ENCODE data around the gene BTBD10. TPM values are rescaled to one million over a fixed set of nuclear protein-coding genes. Genes with fewer than 3 reads are reported as not detected.

BTBD10 gene
- polyA plus RNA-seq (2012; ENCODE audit: low read depth, missing spikeins): 14.9 TPM

DNA sequence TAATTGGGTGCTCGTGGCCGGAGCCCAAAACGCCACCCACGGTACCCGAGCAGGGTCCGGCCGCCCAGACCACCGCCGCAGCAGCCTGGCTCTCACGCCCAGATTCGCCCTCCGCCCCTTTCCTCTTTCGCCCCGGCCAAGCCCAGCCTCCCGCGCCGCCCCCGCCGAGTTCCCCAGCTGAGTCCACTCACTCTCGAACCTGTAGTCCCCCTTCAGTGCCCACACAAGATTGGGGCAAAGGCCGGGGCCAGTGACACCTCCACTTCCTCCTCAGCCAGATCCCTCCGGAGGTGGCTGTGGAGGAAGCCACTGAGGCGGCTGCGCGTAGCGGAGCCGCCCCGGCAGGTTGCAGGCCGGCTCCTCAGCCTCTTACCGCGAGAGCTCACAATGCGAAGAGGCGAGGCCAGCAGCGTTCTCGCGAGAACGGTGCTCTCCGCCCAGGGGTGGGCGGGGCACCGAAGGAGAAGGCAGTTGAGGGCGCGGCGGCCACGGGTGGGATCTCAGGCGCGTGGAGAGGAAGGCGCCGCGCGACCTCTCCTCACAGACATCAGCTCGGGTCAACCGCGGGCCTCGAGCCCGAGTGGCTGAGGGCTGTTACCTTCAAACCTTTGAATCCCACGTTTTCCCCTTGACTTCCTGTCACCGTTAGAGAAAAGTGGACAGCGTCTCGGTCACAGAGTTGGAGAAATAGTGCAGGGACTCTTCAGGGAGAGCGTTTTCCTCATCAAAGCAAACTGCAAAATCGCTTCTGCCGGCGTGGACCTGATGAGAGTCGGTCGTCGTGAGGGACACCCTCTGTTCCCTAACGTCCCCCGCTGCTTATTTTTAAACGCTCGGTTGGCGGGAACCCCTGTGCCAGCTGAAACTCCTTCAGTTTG lies at the start of gene BTBD10:
TSS of gene BTBD10 (minus strand) at position 322 of the 878 bp plus-strand sequence. CDS start 18,098 bp downstream, outside the sequence.
- TF ChIP-seq POLR2AphosphoS5 (IDR thresholded peaks at IDR 0.05; ENCODE audit: low read depth, low read length) (peak; percentile 97), PAX5 (IDR thresholded peaks at IDR 0.05; ENCODE audit: insufficient read depth, low read length, severe bottlenecking) (no peak), TAF1 (IDR thresholded peaks at IDR 0.05; ENCODE audit: low read depth, low read length) (peak; percentile 87), SPI1 (IDR thresholded peaks at IDR 0.05; ENCODE audit: low read depth, low read length) (peak; percentile 71), POU2F2 (IDR thresholded peaks at IDR 0.05; ENCODE audit: low read depth, low read length) (peak; percentile 87), POLR2A (IDR thresholded peaks at IDR 0.05; ENCODE audit: low read depth, low read length) (peak; percentile 96)
- FAIRE-seq (peak; percentile 98), DNase-seq (ENCODE audit: insufficient read length, low spot score) (peak; percentile 86)

DNA sequence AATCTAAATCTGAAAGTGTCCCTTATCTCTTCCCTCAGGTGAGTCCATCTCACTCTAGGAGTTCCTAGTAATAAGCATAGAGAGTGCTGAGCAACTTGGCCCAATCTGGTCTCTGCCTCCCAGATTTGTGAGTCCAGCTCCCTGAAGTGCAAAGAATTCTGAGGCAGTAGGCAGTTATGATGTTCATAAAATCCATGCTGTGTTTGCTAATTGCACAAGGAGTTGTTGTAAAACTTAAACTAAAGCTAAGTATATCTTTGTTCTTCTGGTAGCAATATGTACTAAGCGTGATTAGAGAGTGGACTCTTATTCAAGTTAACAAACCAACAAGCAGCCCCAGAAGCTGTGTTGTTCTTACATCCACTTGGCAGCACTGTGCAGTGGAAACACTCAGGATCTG lies 40.4 kb upstream of the BTBD10 start:
- FAIRE-seq (no peak), DNase-seq (ENCODE audit: insufficient read length, low spot score) (no peak)
- TF ChIP-seq TAF1 (IDR thresholded peaks at IDR 0.05; ENCODE audit: low read depth, low read length) (no peak), POLR2A (IDR thresholded peaks at IDR 0.05; ENCODE audit: low read depth, low read length) (no peak), SPI1 (IDR thresholded peaks at IDR 0.05; ENCODE audit: low read depth, low read length) (no peak), POLR2AphosphoS5 (IDR thresholded peaks at IDR 0.05; ENCODE audit: low read depth, low read length) (no peak), POU2F2 (IDR thresholded peaks at IDR 0.05; ENCODE audit: low read depth, low read length) (no peak), PAX5 (IDR thresholded peaks at IDR 0.05; ENCODE audit: insufficient read depth, low read length, severe bottlenecking) (no peak)

DNA sequence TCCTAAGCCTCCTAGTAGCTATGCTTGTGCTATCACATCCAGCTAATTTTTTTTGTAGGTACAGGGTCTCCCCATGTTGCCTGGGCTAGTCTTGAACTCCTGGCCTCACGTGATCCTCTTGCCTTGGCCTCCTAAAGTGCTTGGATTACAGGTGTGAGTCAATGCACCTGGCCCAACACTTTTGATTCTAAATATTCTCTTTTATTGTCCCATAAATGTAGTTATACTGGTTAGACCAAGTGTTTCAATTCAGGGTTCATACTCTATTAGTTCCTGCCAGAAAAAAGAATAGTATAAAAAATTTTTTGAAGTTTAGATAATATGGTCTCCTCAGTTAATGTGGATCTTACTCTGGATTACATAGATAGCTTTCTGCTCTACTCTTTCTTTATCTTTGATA lies 39.5 kb upstream of the BTBD10 start:
- DNase-seq (ENCODE audit: insufficient read length, low spot score): no peak
- no peak for FAIRE-seq
- TF ChIP-seq TAF1 (IDR thresholded peaks at IDR 0.05; ENCODE audit: low read depth, low read length): no peak
- no peak for TF ChIP-seq POLR2AphosphoS5 (IDR thresholded peaks at IDR 0.05; ENCODE audit: low read depth, low read length)
- no peak for TF ChIP-seq SPI1 (IDR thresholded peaks at IDR 0.05; ENCODE audit: low read depth, low read length)
- no peak for TF ChIP-seq PAX5 (IDR thresholded peaks at IDR 0.05; ENCODE audit: insufficient read depth, low read length, severe bottlenecking)
- TF ChIP-seq POLR2A (IDR thresholded peaks at IDR 0.05; ENCODE audit: low read depth, low read length): no peak
- no peak for TF ChIP-seq POU2F2 (IDR thresholded peaks at IDR 0.05; ENCODE audit: low read depth, low read length)

DNA sequence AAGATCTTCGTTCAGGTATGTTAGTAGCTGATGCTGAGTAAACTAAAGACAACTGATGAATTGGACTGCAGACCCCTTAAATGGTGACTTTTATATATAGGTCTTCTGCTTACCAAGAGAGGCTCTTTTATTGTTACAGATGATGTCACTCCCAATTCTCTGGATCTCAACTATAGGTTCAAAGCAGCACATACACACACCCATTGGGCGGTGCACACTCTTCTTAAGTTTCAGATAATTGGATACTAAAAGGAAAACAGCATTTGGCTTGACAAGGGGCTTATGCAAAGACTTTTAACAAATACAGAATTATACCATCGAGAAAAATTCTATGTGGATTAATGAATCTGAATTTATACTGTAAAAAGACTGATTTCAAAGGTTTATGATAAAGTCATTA lies 32.9 kb upstream of the BTBD10 start, which contains the start of gene PTH:
TSS of gene PTH (minus strand) at position 69 of the 400 bp plus-strand sequence. CDS start 3,142 bp downstream, outside the sequence.
- DNase-seq (ENCODE audit: insufficient read length, low spot score) (no peak), FAIRE-seq (no peak)
- TF ChIP-seq TAF1 (IDR thresholded peaks at IDR 0.05; ENCODE audit: low read depth, low read length) (no peak), PAX5 (IDR thresholded peaks at IDR 0.05; ENCODE audit: insufficient read depth, low read length, severe bottlenecking) (no peak), POLR2AphosphoS5 (IDR thresholded peaks at IDR 0.05; ENCODE audit: low read depth, low read length) (no peak), POLR2A (IDR thresholded peaks at IDR 0.05; ENCODE audit: low read depth, low read length) (no peak), SPI1 (IDR thresholded peaks at IDR 0.05; ENCODE audit: low read depth, low read length) (no peak), POU2F2 (IDR thresholded peaks at IDR 0.05; ENCODE audit: low read depth, low read length) (no peak)

DNA sequence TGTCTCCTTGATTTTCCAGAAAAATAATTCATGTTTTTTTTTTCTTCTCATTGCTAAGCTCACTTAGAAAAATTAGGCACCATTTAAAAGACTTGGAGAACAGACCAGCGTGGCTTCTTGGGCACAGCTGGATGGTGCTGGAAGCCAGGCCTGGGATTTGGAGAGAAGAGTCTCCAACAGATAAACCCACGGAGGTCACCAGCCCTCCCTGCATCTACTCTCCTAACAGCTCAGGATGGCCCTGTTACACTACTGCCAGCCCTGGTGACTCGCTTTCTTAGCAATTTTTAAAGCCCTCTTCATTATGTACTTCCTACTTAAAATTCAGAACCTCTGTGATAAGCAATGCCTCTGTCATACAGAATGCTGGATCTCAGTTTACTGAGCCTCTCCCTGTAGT lies 31.0 kb upstream of the BTBD10 start:
- TF ChIP-seq TAF1 (IDR thresholded peaks at IDR 0.05; ENCODE audit: low read depth, low read length) (no peak), SPI1 (IDR thresholded peaks at IDR 0.05; ENCODE audit: low read depth, low read length) (no peak), POLR2AphosphoS5 (IDR thresholded peaks at IDR 0.05; ENCODE audit: low read depth, low read length) (no peak), PAX5 (IDR thresholded peaks at IDR 0.05; ENCODE audit: insufficient read depth, low read length, severe bottlenecking) (no peak)
- FAIRE-seq (no peak), DNase-seq (ENCODE audit: insufficient read length, low spot score) (no peak)

DNA sequence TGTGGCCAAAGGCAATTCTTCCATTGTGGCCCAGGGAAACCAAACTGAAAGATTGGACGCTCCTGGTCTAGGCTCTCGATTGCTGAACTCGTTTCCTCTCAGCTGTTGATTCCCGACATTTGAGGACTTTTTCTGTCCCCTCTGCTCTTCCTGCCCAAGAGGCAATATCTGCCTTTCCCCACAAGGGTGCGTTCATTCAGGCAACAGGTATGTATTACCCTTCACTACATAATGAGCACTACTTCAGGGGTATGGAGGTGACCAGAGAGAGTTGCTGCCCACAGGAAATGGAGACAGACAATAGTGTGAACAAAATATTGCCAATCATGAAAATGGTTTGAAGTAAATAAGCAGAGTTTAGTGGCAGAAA lies 24.6 kb upstream of the BTBD10 start:
- FAIRE-seq (no peak), DNase-seq (ENCODE audit: insufficient read length, low spot score) (no peak)
- TF ChIP-seq POU2F2 (IDR thresholded peaks at IDR 0.05; ENCODE audit: low read depth, low read length) (no peak), SPI1 (IDR thresholded peaks at IDR 0.05; ENCODE audit: low read depth, low read length) (no peak), PAX5 (IDR thresholded peaks at IDR 0.05; ENCODE audit: insufficient read depth, low read length, severe bottlenecking) (no peak), POLR2A (IDR thresholded peaks at IDR 0.05; ENCODE audit: low read depth, low read length) (no peak), POLR2AphosphoS5 (IDR thresholded peaks at IDR 0.05; ENCODE audit: low read depth, low read length) (no peak), TAF1 (IDR thresholded peaks at IDR 0.05; ENCODE audit: low read depth, low read length) (no peak)

DNA sequence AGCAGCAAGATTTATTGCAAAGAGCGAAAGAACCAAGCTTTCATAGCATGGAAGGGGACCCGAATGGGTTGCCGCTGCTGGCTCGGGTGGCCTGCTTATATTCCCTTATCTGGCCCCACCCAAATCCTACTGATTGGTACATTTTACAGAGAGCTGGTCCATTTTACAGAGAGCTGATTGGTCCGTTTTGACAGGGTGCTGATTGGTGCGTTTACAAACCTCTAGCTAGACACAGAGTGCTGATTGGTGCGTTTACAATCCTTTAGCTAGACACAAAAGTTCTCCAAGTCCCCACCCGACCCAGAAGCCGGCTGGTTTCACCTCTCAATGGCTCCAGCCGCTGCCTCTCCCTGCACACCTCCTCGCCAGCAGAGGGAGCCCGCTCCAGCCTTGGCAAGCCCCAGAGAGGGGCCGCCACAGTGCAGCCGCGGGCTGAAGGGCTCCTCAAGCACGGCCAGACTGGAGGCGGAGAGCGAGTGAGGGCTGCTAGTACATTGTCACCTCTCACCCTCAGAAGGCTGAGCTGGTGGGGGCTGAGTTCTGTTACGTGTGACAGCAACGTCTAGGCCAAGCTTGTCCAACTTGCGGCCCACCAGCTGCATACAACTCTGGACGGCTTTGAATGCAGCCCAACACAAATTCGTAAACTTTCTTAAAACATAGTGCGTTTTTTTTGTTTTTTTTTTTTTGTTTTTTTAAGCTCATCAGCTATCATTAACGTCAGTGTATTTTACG lies 24.1 kb upstream of the BTBD10 start:
- FAIRE-seq (no peak), DNase-seq (ENCODE audit: insufficient read length, low spot score) (no peak)
- TF ChIP-seq POU2F2 (IDR thresholded peaks at IDR 0.05; ENCODE audit: low read depth, low read length) (no peak), POLR2AphosphoS5 (IDR thresholded peaks at IDR 0.05; ENCODE audit: low read depth, low read length) (no peak), TAF1 (IDR thresholded peaks at IDR 0.05; ENCODE audit: low read depth, low read length) (no peak), POLR2A (IDR thresholded peaks at IDR 0.05; ENCODE audit: low read depth, low read length) (no peak), PAX5 (IDR thresholded peaks at IDR 0.05; ENCODE audit: insufficient read depth, low read length, severe bottlenecking) (no peak), SPI1 (IDR thresholded peaks at IDR 0.05; ENCODE audit: low read depth, low read length) (no peak)

DNA sequence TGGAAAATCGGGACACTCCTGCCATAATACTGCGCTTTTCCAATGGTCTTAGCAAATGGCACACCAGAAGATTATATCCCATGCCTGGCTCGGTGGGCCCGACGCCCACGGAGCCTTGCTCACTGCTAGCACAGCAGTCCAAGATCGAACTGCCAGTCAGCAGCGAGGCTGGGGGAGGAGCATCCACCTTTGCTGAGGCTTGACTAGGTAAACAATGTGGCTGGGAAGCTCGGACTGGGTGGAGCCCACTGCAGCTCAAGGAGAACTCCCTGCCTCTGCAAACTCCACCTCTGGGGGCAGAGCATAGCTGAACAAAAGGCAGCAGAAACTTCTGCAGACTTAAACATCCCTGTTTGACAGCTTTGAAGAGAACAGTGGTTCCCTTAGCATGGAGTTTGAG lies 17.2 kb upstream of the BTBD10 start:
- DNase-seq (ENCODE audit: insufficient read length, low spot score): no peak
- no peak for FAIRE-seq
- TF ChIP-seq TAF1 (IDR thresholded peaks at IDR 0.05; ENCODE audit: low read depth, low read length) (no peak), PAX5 (IDR thresholded peaks at IDR 0.05; ENCODE audit: insufficient read depth, low read length, severe bottlenecking) (no peak), POU2F2 (IDR thresholded peaks at IDR 0.05; ENCODE audit: low read depth, low read length) (no peak), POLR2AphosphoS5 (IDR thresholded peaks at IDR 0.05; ENCODE audit: low read depth, low read length) (no peak), SPI1 (IDR thresholded peaks at IDR 0.05; ENCODE audit: low read depth, low read length) (no peak), POLR2A (IDR thresholded peaks at IDR 0.05; ENCODE audit: low read depth, low read length) (no peak)

DNA sequence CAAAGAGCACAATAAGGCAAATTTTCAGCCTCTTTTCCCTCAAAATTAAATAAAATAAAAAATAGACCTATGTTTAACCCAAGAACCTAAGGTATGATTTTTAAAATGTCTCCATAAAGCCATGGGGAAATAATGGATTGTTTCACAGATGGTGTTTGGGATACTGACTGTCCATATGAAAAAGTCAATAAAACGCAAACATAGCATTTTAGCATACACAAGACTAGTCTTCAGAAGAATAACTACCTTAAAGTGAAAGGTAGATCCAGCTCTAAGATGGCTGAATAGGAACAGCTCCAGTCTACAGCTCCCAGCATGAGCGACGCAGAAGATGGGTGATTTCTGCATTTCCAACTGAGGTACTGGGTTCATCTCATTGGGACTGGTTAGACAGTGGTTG lies 16.7 kb upstream of the BTBD10 start:
- DNase-seq (ENCODE audit: insufficient read length, low spot score): no peak
- TF ChIP-seq POU2F2 (IDR thresholded peaks at IDR 0.05; ENCODE audit: low read depth, low read length) (no peak), TAF1 (IDR thresholded peaks at IDR 0.05; ENCODE audit: low read depth, low read length) (no peak), POLR2A (IDR thresholded peaks at IDR 0.05; ENCODE audit: low read depth, low read length) (no peak), SPI1 (IDR thresholded peaks at IDR 0.05; ENCODE audit: low read depth, low read length) (no peak), POLR2AphosphoS5 (IDR thresholded peaks at IDR 0.05; ENCODE audit: low read depth, low read length) (no peak)
- no peak for FAIRE-seq

Measured in GM12891 (cell line).